ENCODE results near the gene ZNF521. TPM values are rescaled to one million over a fixed set of nuclear protein-coding genes. Genes with fewer than 3 reads are reported as not detected.

Gene ZNF521
- total RNA-seq, 1 donor from 2014 or later: 48.0 TPM

GRCh38 chr18:25250474-25250851 lies 101.5 kb downstream of the ZNF521 start:
- no peak overlapping the region for H3K9ac ChIP-seq (ENCODE audit: low read length)
- no peak for TF ChIP-seq EZH2 (IDR thresholded peaks at IDR 0.05; ENCODE audit: insufficient read depth, low read length)
- TF ChIP-seq CTCF (IDR thresholded peaks at IDR 0.05; ENCODE audit: insufficient read depth, low read depth, low read length): no peak
- no peak overlapping the region for H3K4me2 ChIP-seq (ENCODE audit: low read length)
- H3K36me3 Mint-ChIP-seq (ENCODE audit: low read depth, unreplicated experiment): no peaks in the 10 kb centered on the region
- no peak overlapping the region for H3K27ac Mint-ChIP-seq (ENCODE audit: unreplicated experiment)
- no peaks in the 10 kb centered on the region for H3K79me2 ChIP-seq (ENCODE audit: insufficient read depth, low read length)
- H3K36me3 ChIP-seq (ENCODE audit: insufficient read depth, low read length): no peaks in the 10 kb centered on the region
- no peak overlapping the region for H3K4me3 Mint-ChIP-seq (ENCODE audit: unreplicated experiment)
- no peak for DNase-seq (ENCODE audit: low read depth)
- no peaks in the 10 kb centered on the region for H3K9me3 ChIP-seq (ENCODE audit: insufficient read depth, low read depth, low read length)
- H4K20me1 ChIP-seq (ENCODE audit: insufficient read depth, low read length): no peaks in the 10 kb centered on the region
- H3K4me3 ChIP-seq (ENCODE audit: insufficient read depth, low read depth, low read length): no peak overlapping the region
- no peak for FAIRE-seq
- no peaks in the 10 kb centered on the region for H3K27me3 ChIP-seq (ENCODE audit: insufficient read depth, low read length)
- H3K4me1 ChIP-seq (ENCODE audit: insufficient read depth, low read length): peaks cover 18% of the 10 kb centered on the region
- H3K9me3 Mint-ChIP-seq (ENCODE audit: unreplicated experiment): no peaks in the 10 kb centered on the region
- H3K4me1 Mint-ChIP-seq (ENCODE audit: low read depth, unreplicated experiment): peaks cover 23% of the 10 kb centered on the region
- H3K27me3 Mint-ChIP-seq (ENCODE audit: low read depth, unreplicated experiment): no peaks in the 10 kb centered on the region
- H3K27ac ChIP-seq (ENCODE audit: low read depth, low read length): no peak overlapping the region
- no peak overlapping the region for H2AFZ ChIP-seq (ENCODE audit: low read depth, low read length)

- FAIRE-seq (no peak), DNase-seq (ENCODE audit: low read depth) (no peak)
- H3K4me2 ChIP-seq (ENCODE audit: low read length): no peak overlapping the region
- H2AFZ ChIP-seq (ENCODE audit: low read depth, low read length): no peak overlapping the region
- H3K79me2 ChIP-seq (ENCODE audit: insufficient read depth, low read length): no peaks in the 10 kb centered on the region
- peaks cover 30% of the 10 kb centered on the region for H3K4me1 Mint-ChIP-seq (ENCODE audit: low read depth, unreplicated experiment)
- no peaks in the 10 kb centered on the region for H3K9me3 ChIP-seq (ENCODE audit: insufficient read depth, low read depth, low read length)
- H3K4me3 Mint-ChIP-seq (ENCODE audit: unreplicated experiment): no peak overlapping the region
- H3K4me3 ChIP-seq (ENCODE audit: insufficient read depth, low read depth, low read length): no peak overlapping the region
- no peaks in the 10 kb centered on the region for H3K36me3 Mint-ChIP-seq (ENCODE audit: low read depth, unreplicated experiment)
- H4K20me1 ChIP-seq (ENCODE audit: insufficient read depth, low read length): no peaks in the 10 kb centered on the region
- peaks cover 18% of the 10 kb centered on the region for H3K4me1 ChIP-seq (ENCODE audit: insufficient read depth, low read length)
- no peak overlapping the region for H3K27ac ChIP-seq (ENCODE audit: low read depth, low read length)
- no peak overlapping the region for H3K9ac ChIP-seq (ENCODE audit: low read length)
- no peaks in the 10 kb centered on the region for H3K27me3 ChIP-seq (ENCODE audit: insufficient read depth, low read length)
- no peaks in the 10 kb centered on the region for H3K27me3 Mint-ChIP-seq (ENCODE audit: low read depth, unreplicated experiment)
- H3K9me3 Mint-ChIP-seq (ENCODE audit: unreplicated experiment): no peaks in the 10 kb centered on the region
- H3K36me3 ChIP-seq (ENCODE audit: insufficient read depth, low read length): no peaks in the 10 kb centered on the region
- TF ChIP-seq CTCF (IDR thresholded peaks at IDR 0.05; ENCODE audit: insufficient read depth, low read depth, low read length) (no peak), EZH2 (IDR thresholded peaks at IDR 0.05; ENCODE audit: insufficient read depth, low read length) (no peak)
- H3K27ac Mint-ChIP-seq (ENCODE audit: unreplicated experiment): no peak overlapping the region
Measured at GRCh38 chr18:25248755-25249154, 103.2 kb downstream of the ZNF521 start.

- Mint-ChIP-seq H3K9me3 (ENCODE audit: unreplicated experiment) (no peaks in the 10 kb centered on the region), H3K4me3 (ENCODE audit: unreplicated experiment) (peak overlapping the region; percentile 10), H3K4me1 (ENCODE audit: low read depth, unreplicated experiment) (peaks cover 25% of the 10 kb centered on the region), H3K27me3 (ENCODE audit: low read depth, unreplicated experiment) (no peaks in the 10 kb centered on the region), H3K36me3 (ENCODE audit: low read depth, unreplicated experiment) (no peaks in the 10 kb centered on the region), H3K27ac (ENCODE audit: unreplicated experiment) (peak overlapping the region; percentile 91)
- no peak overlapping the region for H3K4me3 ChIP-seq (ENCODE audit: insufficient read depth, low read depth, low read length)
- H3K27me3 ChIP-seq (ENCODE audit: insufficient read depth, low read length): no peaks in the 10 kb centered on the region
- peak; percentile 66 for DNase-seq (ENCODE audit: low read depth)
- no peaks in the 10 kb centered on the region for H3K9me3 ChIP-seq (ENCODE audit: insufficient read depth, low read depth, low read length)
- no peak overlapping the region for H2AFZ ChIP-seq (ENCODE audit: low read depth, low read length)
- FAIRE-seq: peak; percentile 93
- H4K20me1 ChIP-seq (ENCODE audit: insufficient read depth, low read length): no peaks in the 10 kb centered on the region
- H3K9ac ChIP-seq (ENCODE audit: low read length): no peak overlapping the region
- H3K36me3 ChIP-seq (ENCODE audit: insufficient read depth, low read length): no peaks in the 10 kb centered on the region
- peak overlapping the region; percentile 35 for H3K27ac ChIP-seq (ENCODE audit: low read depth, low read length)
- peak overlapping the region; percentile 30 for H3K4me2 ChIP-seq (ENCODE audit: low read length)
- H3K4me1 ChIP-seq (ENCODE audit: insufficient read depth, low read length): peaks cover 12% of the 10 kb centered on the region
- TF ChIP-seq EZH2 (IDR thresholded peaks at IDR 0.05; ENCODE audit: insufficient read depth, low read length) (no peak), CTCF (IDR thresholded peaks at IDR 0.05; ENCODE audit: insufficient read depth, low read depth, low read length) (no peak)
- H3K79me2 ChIP-seq (ENCODE audit: insufficient read depth, low read length): no peaks in the 10 kb centered on the region
Measured at GRCh38 chr18:25247725-25248124, 104.2 kb downstream of the ZNF521 start.
